Neural cell (in vitro differentiated cells): ENCODE results near the gene KCNMB4. TPM values are rescaled to one million over a fixed set of nuclear protein-coding genes. Genes with fewer than 3 reads are reported as not detected.

Experiments
- H2AFZ ChIP-seq: fragments of 200-600, 300-800 bp; sonication (generic), shearing (Covaris generic); 2 replicates; pipeline ENCODE4 v1.6.0; 2014; ENCODE audit warnings: low read depth, mild to moderate bottlenecking, antibody characterized with exemption, low read length, moderate library complexity
- H3F3A ChIP-seq: fragments of 200-600 bp; shearing (Covaris generic); 2 replicates; pipeline ENCODE4 v1.6.1; 2016; ENCODE audit warnings: mild to moderate bottlenecking, moderate library complexity, mixed read lengths, antibody characterized with exemption, low read length; ENCODE audit not compliant: insufficient read depth, poor library complexity, severe bottlenecking
- H3K27ac ChIP-seq: fragments of 200-600, 300-800 bp; sonication (generic), shearing (Covaris generic); 2 replicates; pipeline ENCODE4 v1.5.1; 2014; ENCODE audit warnings: mild to moderate bottlenecking, low read length, moderate library complexity
- H3K27me3 ChIP-seq: fragments of 300-800, 200-600 bp; sonication (generic), shearing (Covaris generic); 2 replicates; pipeline ENCODE4 v1.6.0; 2014; ENCODE audit warnings: mild to moderate bottlenecking, low read depth, low read length, moderate library complexity; ENCODE audit not compliant: insufficient read depth
- H3K36me3 ChIP-seq: fragments of 300-800, 200-600 bp; sonication (generic), shearing (Covaris generic); 2 replicates; pipeline ENCODE4 v1.5.1; 2014; ENCODE audit warnings: mild to moderate bottlenecking, antibody characterized with exemption, low read length, moderate library complexity; ENCODE audit not compliant: insufficient read depth
- H3K4me2 ChIP-seq: fragments of 300-800, 200-600 bp; sonication (generic), shearing (Covaris generic); 2 replicates; pipeline ENCODE4 v1.6.0; 2014; ENCODE audit warnings: mild to moderate bottlenecking, low read length
- H3K4me3 ChIP-seq: fragments of 300-800, 200-600 bp; sonication (generic), shearing (Covaris generic); 2 replicates; pipeline ENCODE4 v1.5.1; 2014; ENCODE audit warnings: mild to moderate bottlenecking, low read length, moderate library complexity
- H3K79me2 ChIP-seq: fragments of 200-600 bp; shearing (Covaris generic); replicated peaks from 2 replicates; pipeline ENCODE4 v1.6.0; 2014; ENCODE audit warnings: mild to moderate bottlenecking, low read length, moderate library complexity; ENCODE audit not compliant: insufficient read depth
- H3K9ac ChIP-seq: fragments of 300-800, 200-600 bp; sonication (generic), shearing (Covaris generic); 2 replicates; pipeline ENCODE4 v1.6.1; 2016; ENCODE audit warnings: mild to moderate bottlenecking, low read length, mixed read lengths
- H3K9me2 ChIP-seq: fragments of 200-600 bp; shearing (Covaris generic); 2 replicates; pipeline ENCODE4 v1.6.1; 2016; ENCODE audit warnings: mild to moderate bottlenecking, low read length, mixed read lengths; ENCODE audit not compliant: insufficient read depth
- H3K9me3 ChIP-seq: fragments of 200-600, 300-800 bp; sonication (generic), shearing (Covaris generic); 2 replicates; pipeline ENCODE4 v1.6.1; 2016; ENCODE audit warnings: mild to moderate bottlenecking, mixed run types, low read length, moderate library complexity, mixed read lengths
- H4K20me1 ChIP-seq: fragments of 200-600 bp; shearing (Covaris generic); 2 replicates; pipeline ENCODE4 v1.6.1; 2016; ENCODE audit warnings: mild to moderate bottlenecking, mixed run types; ENCODE audit not compliant: insufficient read depth
- EZH2 ChIP-seq: fragments of 200-600, 300-800 bp; shearing (Covaris generic), sonication (generic); IDR thresholded peaks from 2 replicates; pipeline ENCODE4 v1.6.1; 2014; ENCODE audit warnings: antibody characterized with exemption, low read length, borderline replicate concordance, mild to moderate bottlenecking; ENCODE audit not compliant: insufficient read depth, poor library complexity, severe bottlenecking
- MXI1 ChIP-seq: fragments of 450-650 bp; conservative IDR thresholded peaks from 2 replicates; pipeline ENCODE4 v1.6.1; 2014; ENCODE audit warnings: antibody characterized with exemption, mild to moderate bottlenecking; ENCODE audit not compliant: poor library complexity, severe bottlenecking
- POLR2AphosphoS5 ChIP-seq: IDR thresholded peaks from 2 replicates; pipeline ENCODE4 v1.6.1; 2012
- RAD21 ChIP-seq: fragments of 450-650 bp; conservative IDR thresholded peaks from 2 replicates; pipeline ENCODE4 v1.6.1; 2014; ENCODE audit warnings: antibody characterized with exemption, mild to moderate bottlenecking, moderate library complexity
- SMC3 ChIP-seq: fragments of 450-650 bp; conservative IDR thresholded peaks from 2 replicates; pipeline ENCODE4 v1.6.1; 2014; ENCODE audit warnings: antibody characterized with exemption, mild to moderate bottlenecking, moderate library complexity; ENCODE audit not compliant: poor library complexity
- TAF1 ChIP-seq: IDR thresholded peaks from 2 replicates; pipeline ENCODE4 v1.6.1; 2012; ENCODE audit warnings: low read depth
- polyA plus RNA-seq: library from polyadenylated mRNA; depleted of rRNA; stranded (reverse); fragments of >200 nt; gene quantifications from 2 replicates; pipeline ENCODE4 v1.2.3, GENCODE V29; 2014
- TF ChIP-seq, protein P1 (sequence below): IDR thresholded peaks from 2 replicates; pipeline ENCODE4 v1.6.1; 2012; ENCODE audit warnings: borderline replicate concordance
- TF ChIP-seq, protein P2 (sequence below): fragments of 450-650 bp; IDR thresholded peaks from 2 replicates; pipeline ENCODE4 v1.5.1; 2014; ENCODE audit warnings: antibody characterized with exemption, mild to moderate bottlenecking, moderate library complexity; ENCODE audit not compliant: poor library complexity, severe bottlenecking

The KCNMB4 gene
- polyA plus RNA-seq, 1 donor from 2014 or later: 26.4 TPM

DNA sequence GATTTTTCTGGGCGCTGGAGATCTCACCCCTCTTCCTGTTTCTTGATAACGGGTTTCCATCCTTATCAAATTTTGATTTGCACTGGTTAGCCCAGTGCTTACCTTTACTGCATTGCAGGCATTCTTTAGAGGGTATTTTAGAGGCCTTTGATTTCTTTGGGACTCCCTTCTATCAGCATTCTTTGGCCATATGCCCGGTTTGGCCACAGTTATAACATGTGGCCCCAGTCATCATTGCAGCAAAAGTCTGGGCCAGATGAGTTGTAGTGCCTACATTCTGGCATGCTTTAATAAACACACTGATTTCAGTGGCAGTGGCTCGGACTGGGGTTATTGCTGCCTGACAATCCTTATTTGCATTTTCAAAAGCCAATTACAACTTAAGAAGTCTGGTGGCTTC, 82.3 kb downstream of the KCNMB4 start:
- TF ChIP-seq RAD21: no peak
- TF ChIP-seq SMC3: no peak
- no peak for TF ChIP-seq TAF1
- TF ChIP-seq, protein P1, sequence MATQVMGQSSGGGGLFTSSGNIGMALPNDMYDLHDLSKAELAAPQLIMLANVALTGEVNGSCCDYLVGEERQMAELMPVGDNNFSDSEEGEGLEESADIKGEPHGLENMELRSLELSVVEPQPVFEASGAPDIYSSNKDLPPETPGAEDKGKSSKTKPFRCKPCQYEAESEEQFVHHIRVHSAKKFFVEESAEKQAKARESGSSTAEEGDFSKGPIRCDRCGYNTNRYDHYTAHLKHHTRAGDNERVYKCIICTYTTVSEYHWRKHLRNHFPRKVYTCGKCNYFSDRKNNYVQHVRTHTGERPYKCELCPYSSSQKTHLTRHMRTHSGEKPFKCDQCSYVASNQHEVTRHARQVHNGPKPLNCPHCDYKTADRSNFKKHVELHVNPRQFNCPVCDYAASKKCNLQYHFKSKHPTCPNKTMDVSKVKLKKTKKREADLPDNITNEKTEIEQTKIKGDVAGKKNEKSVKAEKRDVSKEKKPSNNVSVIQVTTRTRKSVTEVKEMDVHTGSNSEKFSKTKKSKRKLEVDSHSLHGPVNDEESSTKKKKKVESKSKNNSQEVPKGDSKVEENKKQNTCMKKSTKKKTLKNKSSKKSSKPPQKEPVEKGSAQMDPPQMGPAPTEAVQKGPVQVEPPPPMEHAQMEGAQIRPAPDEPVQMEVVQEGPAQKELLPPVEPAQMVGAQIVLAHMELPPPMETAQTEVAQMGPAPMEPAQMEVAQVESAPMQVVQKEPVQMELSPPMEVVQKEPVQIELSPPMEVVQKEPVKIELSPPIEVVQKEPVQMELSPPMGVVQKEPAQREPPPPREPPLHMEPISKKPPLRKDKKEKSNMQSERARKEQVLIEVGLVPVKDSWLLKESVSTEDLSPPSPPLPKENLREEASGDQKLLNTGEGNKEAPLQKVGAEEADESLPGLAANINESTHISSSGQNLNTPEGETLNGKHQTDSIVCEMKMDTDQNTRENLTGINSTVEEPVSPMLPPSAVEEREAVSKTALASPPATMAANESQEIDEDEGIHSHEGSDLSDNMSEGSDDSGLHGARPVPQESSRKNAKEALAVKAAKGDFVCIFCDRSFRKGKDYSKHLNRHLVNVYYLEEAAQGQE: no peak
- no peak for TF ChIP-seq EZH2
- H2AFZ ChIP-seq: no peak overlapping the region

DNA sequence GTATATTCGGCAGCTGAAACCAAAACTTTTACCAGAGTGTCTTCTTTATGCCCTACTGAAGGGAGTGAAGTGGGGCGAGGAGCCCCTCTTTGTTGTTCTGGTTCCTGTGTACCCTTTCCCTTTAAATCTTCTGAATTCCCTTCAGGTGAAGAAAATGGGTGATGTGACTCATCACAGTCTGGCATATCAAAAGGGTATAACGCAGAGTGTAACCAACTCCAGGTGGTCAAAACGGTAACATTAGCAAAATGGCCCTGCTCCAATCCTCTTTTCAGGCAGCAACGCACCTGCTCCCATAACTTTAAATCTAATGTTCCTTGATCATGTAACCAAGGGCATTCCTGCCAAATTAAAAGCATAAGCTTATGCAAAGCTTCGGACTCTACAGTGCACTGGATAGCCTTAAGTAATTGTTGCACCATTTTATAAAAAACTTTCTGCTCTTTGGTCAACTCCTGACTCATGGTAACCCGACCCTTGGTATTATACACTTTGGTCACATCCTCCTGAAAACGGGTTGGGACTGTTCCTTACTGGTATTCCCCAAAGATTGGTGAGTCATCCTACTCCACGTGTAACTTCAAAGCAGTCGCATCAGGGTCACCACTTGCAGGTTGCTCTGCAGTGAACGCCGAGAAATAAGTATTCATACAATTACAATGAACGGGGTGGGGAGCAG, 83.1 kb downstream of the KCNMB4 start:
- no peak overlapping the region for H2AFZ ChIP-seq

More for the DNA sequence above, 82.3 kb downstream of the KCNMB4 start:
- Histone ChIP-seq H3K9ac (no peak overlapping the region), H3K27ac (no peak overlapping the region), H3K4me3 (no peak overlapping the region), H4K20me1 (no peaks in the 10 kb centered on the region), H3K79me2 (no peaks in the 10 kb centered on the region), H3K27me3 (no peaks in the 10 kb centered on the region), H3K36me3 (no peaks in the 10 kb centered on the region), H3K4me2 (no peak overlapping the region), H3F3A (no peaks in the 10 kb centered on the region), H3K9me2 (no peaks in the 10 kb centered on the region), H3K9me3 (no peaks in the 10 kb centered on the region)

More for the DNA sequence above, 83.1 kb downstream of the KCNMB4 start:
- no peak overlapping the region for H3K27ac ChIP-seq
- no peaks in the 10 kb centered on the region for H3K9me2 ChIP-seq
- H3K36me3 ChIP-seq: no peaks in the 10 kb centered on the region
- H3K4me3 ChIP-seq: no peak overlapping the region
- no peaks in the 10 kb centered on the region for H3F3A ChIP-seq
- no peak for TF ChIP-seq POLR2AphosphoS5
- TF ChIP-seq, protein P1: no peak
- TF ChIP-seq, protein P2, sequence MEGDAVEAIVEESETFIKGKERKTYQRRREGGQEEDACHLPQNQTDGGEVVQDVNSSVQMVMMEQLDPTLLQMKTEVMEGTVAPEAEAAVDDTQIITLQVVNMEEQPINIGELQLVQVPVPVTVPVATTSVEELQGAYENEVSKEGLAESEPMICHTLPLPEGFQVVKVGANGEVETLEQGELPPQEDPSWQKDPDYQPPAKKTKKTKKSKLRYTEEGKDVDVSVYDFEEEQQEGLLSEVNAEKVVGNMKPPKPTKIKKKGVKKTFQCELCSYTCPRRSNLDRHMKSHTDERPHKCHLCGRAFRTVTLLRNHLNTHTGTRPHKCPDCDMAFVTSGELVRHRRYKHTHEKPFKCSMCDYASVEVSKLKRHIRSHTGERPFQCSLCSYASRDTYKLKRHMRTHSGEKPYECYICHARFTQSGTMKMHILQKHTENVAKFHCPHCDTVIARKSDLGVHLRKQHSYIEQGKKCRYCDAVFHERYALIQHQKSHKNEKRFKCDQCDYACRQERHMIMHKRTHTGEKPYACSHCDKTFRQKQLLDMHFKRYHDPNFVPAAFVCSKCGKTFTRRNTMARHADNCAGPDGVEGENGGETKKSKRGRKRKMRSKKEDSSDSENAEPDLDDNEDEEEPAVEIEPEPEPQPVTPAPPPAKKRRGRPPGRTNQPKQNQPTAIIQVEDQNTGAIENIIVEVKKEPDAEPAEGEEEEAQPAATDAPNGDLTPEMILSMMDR: no peak
- no peak for TF ChIP-seq MXI1
- TF ChIP-seq RAD21: no peak
- TF ChIP-seq TAF1: no peak
- TF ChIP-seq EZH2: no peak
- no peak for TF ChIP-seq SMC3
- no peaks in the 10 kb centered on the region for H3K27me3 ChIP-seq
- H3K4me2 ChIP-seq: no peak overlapping the region
- no peak overlapping the region for H3K9ac ChIP-seq
- no peaks in the 10 kb centered on the region for H3K9me3 ChIP-seq
- H3K79me2 ChIP-seq: no peaks in the 10 kb centered on the region
- no peaks in the 10 kb centered on the region for H4K20me1 ChIP-seq
